SKM-1 (cell line): ENCODE data around the gene BAK1.
"Not testable (repeated sequence)": the region's sequence is repeated elsewhere in the genome, so short reads cannot be mapped to it uniquely, and the experiment has no call there.

Experiments
- DNase-seq: peaks from one replicate; lab custom pipeline; 2025; ENCODE audit not compliant: unreplicated experiment; lab: John Stamatoyannopoulos, UW

Gene BAK1

GRCh38 chr6:33552883-33553282 lies 27.2 kb downstream of the BAK1 start:
- not testable (repeated sequence) for DNase-seq

- DNase-seq: no peak
These were observed 27.8 kb downstream of the BAK1 start for GRCh38 chr6:33552252-33552651.

DNA sequence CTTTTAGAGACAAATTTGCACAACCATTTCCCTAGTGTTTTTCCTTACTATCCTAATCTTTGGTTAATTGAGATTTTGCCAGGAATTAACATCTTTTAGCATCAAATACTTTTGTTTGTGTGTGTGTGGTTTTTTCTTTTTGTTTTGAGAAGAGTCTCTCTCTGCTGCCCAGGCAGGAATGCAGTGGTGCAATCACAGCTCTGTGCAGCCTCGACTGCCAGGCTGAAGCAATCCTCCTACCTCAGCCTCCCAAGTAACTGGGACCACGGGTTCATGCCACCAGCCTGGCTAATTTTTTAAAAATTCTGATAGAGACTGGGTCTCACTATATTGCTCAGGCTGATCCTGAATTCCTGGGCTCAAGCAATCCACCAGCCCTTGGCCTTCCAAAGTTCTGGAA lies 28.5 kb downstream of the BAK1 start:
- DNase-seq: no peak

DNA sequence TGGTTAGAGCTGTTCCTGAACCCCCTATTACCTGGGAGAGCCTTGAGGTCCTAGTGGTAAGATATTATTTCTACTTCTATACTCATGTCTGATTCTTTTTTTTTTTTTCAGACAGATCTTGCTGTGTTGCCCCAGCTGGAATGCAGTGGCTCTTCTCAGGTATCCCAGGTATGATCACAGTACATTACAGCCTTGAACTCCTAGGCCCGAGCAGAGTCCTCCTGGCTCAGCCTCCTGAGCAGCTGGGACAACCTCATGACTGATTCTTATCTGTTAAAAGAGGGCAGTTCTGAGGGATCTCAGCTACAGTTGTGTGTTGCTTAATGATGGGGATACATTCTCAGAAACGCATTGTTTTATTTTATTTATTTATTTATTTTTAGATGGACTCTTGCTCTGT lies 30.2 kb downstream of the BAK1 start:
- no peak for DNase-seq

DNA sequence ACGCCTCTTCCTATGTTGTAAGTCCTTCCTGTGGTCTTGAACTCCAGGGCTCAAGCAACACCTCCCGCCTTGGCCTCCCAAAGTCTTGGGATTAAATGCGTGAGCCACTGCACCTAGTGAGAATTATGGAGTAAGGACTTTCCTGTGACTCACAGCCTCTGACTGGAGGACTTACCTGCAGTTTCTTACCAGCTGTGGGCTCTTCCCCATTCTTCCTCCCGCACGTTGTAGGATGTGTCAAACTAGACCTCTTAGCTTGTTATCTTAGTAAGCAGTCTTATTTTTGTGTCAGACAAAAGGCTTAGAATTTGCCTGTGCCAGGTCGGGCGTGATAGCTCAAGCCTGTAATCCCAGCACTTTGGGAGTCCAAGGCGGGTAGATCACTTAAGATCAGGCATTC lies 30.9 kb downstream of the BAK1 start:
- DNase-seq: no peak

- DNase-seq: no peak
These were observed 32.6 kb downstream of the BAK1 start for GRCh38 chr6:33547499-33547898.

- no peak for DNase-seq
These were observed 33.3 kb downstream of the BAK1 start for GRCh38 chr6:33546766-33547165.

GRCh38 chr6:33545292-33545691 lies 34.8 kb downstream of the BAK1 start:
- not testable (repeated sequence) for DNase-seq

- DNase-seq: no peak
These were observed 37.0 kb downstream of the BAK1 start for GRCh38 chr6:33543116-33543515.

- DNase-seq: no peak
These were observed 39.3 kb downstream of the BAK1 start for GRCh38 chr6:33540768-33541167.

DNA sequence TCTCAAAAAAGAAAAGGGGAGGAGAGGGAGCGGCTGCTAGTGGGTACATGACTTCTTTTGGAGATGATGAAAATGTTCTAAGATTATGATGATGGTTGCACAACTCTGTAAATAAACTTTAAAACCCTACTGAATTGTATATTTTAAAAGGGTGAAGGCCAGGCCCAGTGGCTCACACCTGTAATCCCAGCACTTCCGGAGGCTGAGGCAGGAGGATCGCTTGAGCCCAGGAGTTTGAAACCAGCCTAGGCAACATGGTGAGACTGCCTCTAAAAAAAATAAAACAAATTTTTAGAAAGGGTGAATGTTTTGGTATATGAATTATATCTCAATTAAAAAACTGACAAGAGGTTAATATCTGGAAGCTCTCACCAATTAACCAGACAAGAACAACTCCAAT lies 45.4 kb downstream of the BAK1 start:
- no peak for DNase-seq

GRCh38 chr6:33533163-33533869 lies 46.8 kb downstream of the BAK1 start:
- not testable (repeated sequence) for DNase-seq

GRCh38 chr6:33532431-33532830 lies 47.6 kb downstream of the BAK1 start:
- DNase-seq: not testable (repeated sequence)

DNA sequence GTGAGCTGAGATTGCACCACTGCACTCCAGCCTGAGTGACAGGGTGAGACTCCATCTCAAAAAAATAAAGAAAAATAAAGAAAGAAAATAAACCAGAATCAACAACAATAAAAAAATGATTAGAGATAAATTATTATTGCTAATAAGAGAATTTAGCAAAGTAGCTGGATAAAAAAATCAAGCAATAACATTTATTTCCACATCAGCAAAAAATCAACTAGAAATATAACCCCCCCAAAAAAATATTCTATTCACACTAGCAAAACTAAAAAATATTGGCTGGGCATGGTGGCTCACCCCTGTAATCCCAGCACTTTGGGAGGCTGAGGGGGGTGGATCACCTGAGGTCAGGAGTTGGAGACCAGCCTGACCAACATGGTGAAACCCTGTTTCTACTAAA lies 49.5 kb downstream of the BAK1 start:
- not testable (repeated sequence) for DNase-seq
